Measurements from ENCODE around the gene LRRK1.

Gene LRRK1

DNA sequence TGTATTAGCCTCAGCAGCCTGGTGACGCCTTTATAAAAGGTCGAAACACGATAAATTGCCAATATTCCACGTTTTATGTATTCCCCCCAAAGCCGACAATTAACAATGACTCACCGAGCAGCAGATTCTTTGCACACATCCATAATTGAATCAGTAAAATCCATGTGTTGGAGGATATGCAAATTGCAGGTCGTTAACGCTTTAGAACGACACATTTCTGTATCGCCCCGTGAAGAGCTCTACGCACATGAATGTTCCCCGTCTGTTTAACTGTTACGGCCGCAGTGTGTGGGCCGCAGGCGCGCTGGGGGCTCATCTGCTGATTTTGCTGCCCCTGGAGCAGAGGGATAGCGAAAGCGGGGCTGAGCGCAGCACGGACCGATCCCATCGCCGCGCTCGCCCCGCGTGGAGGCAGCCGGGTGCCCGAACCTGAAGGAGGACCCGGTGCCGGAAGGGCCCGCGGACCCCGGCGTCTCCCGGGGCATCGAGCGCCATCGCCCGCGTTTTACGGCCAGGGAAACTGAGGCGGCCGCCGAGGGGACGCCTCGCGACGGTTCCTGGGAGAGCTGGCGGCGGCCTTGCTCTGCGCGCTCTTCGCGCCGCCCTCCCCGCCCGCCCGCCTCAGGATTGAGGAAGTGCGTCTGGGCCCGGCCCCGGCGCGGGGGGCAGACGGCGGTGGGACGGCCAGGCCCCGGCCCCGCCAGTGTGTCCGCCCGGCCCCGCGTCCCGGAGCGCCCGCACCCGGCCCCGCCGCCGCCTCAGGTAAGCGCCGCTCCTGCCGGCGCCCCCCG, at the start of gene LRRK1:
Gene LRRK1, plus strand, starts transcription at position 668 of the 791 bp plus-strand sequence. CDS start 5,276 bp downstream, outside the sequence.
- peak in 1 of 2 donors; percentile 3 for DNase-seq (ENCODE audit: low read depth in 2 of 2)

DNA sequence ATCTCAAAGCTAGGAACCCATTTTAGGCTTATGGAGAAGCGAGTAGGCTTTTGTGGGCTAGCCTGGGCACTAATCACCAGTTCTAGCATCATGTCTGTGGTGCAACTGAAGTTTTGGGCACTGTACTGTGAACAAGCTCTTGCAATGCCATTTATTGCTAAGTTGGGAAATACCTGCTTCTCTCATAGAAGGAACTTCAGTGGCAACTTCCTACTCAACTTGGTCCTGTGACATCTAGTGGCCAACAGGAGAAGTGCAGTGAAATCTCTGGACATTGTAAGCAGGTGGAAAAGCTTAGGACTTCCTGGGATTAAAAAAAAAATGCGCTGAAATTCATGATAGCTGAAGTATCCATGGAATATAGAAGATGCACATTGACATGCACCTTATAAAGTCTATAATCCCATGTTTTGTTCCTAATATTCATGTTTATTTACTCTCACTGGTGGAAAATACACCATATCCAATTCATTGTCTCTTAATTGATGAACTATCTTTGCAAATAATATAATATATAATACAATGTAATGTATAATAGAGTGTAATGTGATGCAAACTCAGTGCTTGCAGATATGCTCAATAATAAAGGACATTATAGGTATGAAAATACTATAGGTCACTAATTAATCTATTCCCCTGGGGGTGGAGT, 46.0 kb upstream of the LRRK1 start:
- no peak for DNase-seq (ENCODE audit: low read depth in 2 of 2)

- no peak for DNase-seq (ENCODE audit: low read depth in 2 of 2)
Measured at GRCh38 chr15:100875495-100875894, 43.7 kb upstream of the LRRK1 start.

GRCh38 chr15:100875976-100876375, 43.2 kb upstream of the LRRK1 start:
- DNase-seq (ENCODE audit: low read depth in 2 of 2), result no peak

DNA sequence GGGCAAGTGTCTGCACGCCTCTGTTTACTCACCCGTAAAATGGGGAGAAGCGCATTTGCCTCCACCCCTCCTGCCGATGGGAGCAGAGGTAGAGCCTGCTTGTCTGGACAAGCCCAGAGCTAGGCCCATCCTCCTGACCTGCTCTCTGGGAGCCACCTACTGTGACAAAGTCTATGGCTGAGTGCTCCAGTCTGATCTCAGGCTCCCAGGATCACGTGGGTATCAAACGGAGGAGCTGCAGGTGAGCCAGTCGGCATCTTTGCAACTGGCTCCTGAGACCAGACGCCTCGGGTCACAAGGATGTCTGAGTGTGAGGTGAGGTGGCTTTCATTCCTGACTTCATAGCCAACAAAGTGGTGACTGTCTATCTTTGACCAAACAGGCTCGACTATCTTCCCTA, 41.6 kb upstream of the LRRK1 start:
- no peak for DNase-seq (ENCODE audit: low read depth in 2 of 2)

- no peak for DNase-seq (ENCODE audit: low read depth in 2 of 2)
Measured at GRCh38 chr15:100878130-100878529, 41.0 kb upstream of the LRRK1 start.

DNA sequence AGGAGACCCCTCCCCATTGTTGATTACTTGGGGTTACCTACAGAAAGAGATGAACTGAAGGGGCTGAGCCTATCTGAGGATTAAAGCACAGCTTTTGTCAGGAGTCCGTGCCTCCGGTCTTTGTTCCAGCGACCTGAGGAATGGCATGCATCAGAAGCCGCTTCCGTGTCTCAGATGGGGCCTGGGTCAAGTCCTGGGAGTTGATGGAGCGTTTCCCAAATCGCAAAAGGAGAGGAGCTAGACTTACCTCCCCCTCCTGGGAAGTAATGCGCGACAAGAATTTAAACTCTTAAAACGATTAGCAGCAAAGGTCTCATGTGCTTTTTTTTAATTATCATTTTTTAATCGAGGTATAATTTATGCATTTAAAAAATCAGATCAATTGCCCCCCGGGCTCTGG, 40.5 kb upstream of the LRRK1 start:
- DNase-seq (ENCODE audit: low read depth in 2 of 2), result no peak

DNA sequence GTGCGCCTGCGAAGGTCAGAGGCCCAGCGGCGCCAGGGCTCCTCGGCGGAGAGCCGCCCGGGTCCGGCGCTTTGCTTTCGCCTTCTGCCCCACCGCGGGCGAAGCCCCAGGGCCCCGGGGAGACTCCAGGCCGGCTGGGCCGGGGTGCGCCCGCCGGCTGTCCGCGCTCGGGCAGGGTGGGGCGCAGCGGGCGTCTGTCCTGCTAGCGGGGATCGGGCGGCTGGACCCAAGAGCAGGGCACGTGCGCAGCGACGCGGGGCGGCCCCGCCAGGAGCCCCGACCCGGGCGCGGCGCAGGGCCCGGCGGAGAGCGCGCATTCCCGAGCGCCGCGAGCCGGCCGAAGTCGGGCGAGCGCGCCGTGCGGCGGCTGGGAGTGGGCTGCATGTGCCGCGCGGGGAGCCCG, 40.1 kb upstream of the LRRK1 start:
- DNase-seq (ENCODE audit: low read depth in 2 of 2), result no peak

- peak in 1 of 2 donors; percentile 4 for DNase-seq (ENCODE audit: low read depth in 2 of 2)
Measured at GRCh38 chr15:100879464-100880138, 39.6 kb upstream of the LRRK1 start, which contains the start of gene ALDH1A3. Gene ALDH1A3, plus strand, starts transcription at chr15:100879831. Its CDS starts 77 bp downstream, at chr15:100879908.

DNA sequence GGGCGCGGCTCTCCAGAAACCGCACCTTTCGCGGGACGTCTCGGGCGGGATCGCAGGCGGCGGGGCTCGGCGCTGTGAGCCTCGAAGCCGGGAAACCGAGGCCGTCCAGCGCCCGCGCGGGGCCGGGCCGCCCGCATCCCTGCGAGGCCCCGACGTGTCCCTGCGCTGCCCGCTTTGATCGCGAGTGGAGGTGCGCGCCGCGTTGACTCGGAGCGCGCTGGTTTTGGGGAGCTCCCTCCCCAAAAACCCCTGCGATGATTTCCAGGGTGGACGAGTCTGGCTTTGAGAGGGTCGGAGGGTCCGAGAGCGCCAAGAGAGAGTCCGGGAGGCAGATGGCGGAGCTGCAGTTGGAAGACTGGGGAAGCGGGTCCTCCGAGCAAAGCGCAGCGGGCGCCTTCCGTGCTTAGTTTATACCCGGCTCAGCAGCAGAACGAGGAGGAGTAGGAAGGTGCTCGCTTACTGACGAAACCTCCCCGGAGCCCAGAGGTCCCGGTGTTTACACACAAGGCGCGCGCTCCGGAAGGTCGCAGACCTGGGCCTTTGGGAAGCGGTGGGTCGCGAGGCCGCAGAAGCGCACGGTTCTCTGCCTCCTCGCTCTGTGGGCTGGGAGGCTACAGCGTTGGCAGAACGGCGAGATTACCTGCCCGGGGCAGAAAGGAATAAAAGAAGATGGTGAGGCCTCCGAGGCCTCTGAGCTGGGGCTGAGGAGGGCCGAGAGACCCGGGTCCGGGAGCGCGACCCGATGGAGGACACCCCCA, 38.8 kb upstream of the LRRK1 start:
- DNase-seq (ENCODE audit: low read depth in 2 of 2), result no peak

DNA sequence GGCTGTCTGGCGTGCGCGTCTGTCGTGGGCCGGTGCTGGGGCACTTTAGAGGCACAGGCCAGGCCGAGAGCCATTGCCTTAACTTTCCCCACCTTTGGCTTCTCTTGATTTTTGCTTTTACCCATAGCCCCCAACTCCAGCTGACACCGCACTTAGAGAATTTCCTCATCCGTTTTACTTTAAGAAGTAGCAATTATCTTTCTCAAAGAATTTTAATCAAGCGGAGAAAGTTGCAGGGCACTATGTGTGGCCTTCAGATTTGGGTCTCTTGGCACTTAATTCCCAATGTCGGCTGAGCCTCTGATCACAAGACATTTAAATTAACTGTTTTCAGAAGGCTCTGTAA, 38.3 kb upstream of the LRRK1 start:
- no peak for DNase-seq (ENCODE audit: low read depth in 2 of 2)

GRCh38 chr15:100881573-100882336, 37.4 kb upstream of the LRRK1 start:
- DNase-seq (ENCODE audit: low read depth in 2 of 2), result no peak

GRCh38 chr15:100885116-100885515, 34.0 kb upstream of the LRRK1 start:
- DNase-seq (ENCODE audit: low read depth in 2 of 2), result no peak

DNA sequence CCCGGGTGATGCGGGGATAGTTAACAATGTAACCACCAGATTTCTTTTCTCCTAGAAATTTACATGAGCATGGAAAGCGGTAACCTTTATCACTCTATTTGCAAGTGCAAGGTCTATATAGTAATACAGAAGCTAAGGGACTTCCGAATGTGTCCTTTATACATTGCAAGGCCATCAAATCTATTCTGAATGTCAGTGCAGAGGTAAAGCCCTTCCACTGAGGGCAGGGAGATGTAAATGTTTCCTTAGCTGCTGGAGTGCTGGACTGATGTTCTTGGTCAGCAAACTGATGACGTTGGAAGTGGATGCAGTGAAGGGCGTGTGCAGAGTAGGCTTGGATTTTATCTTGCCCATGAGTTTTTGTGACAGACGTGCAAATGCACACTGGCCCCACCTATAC, 33.3 kb upstream of the LRRK1 start:
- no peak for DNase-seq (ENCODE audit: low read depth in 2 of 2)

DNA sequence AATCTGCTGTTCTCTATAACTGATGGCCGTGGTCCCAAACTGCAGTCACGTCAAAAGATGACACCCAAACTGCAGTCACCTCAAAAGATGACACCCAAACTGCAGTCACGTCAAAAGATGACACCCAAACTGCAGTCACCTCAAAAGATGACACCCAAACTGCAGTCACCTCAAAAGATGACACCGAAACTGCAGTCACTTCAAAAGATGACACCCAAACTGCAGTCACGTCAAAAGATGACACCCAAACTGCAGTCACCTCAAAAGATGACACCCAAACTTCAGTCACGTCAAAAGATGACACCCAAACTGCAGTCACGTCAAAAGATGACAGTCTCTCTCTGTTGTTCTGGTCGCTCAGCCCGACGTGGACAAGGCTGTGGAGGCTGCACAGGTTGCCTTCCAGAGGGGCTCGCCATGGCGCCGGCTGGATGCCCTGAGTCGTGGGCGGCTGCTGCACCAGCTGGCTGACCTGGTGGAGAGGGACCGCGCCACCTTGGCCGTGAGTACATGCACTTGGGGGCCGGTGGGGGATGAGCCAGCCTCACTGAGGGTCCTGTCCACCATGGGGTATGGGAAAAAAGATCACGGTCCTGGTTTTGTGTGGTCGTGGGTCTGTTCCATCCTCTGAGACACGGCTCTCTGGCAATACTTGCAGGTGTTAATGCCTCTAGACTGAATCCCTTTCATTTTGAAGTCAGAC, 31.8 kb upstream of the LRRK1 start:
- DNase-seq (ENCODE audit: low read depth in 2 of 2), result no peak

- no peak for DNase-seq (ENCODE audit: low read depth in 2 of 2)
Measured at GRCh38 chr15:100889385-100890050, 29.6 kb upstream of the LRRK1 start.

DNA sequence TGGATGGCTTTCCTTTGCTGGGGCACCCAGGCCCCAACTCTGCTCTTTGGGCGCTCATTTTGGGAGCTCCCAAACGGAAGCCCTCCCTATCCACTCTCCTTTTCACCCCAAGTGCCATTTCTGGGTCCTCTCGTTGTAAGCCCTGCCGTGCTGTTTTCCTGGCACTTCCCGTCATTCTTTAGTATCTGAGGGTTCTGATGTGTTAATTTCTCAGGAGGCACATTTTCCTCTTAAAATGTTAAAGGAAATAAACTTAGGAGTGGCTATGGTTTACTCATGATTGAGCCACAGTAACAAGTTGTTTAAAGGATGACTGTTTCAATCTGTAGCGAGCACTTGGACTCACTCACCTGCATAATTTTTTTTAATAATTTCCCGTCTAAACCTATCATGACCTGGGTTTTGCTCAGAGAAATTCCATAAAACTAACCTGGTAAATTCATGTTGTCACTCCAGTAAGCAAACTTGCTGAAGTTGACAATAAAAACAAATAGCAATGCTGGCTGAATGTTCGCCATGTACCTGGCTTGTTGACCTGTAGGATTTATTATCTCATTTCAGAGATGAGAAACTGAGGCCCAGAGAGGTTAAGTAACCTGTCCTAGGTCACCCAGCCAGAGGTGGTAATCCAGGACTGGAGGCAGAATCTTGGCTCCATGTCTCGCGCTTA, 29.0 kb upstream of the LRRK1 start:
- DNase-seq (ENCODE audit: low read depth in 2 of 2), result no peak

- DNase-seq (ENCODE audit: low read depth in 2 of 2), result no peak
Measured at GRCh38 chr15:100890850-100891249, 28.3 kb upstream of the LRRK1 start.

- DNase-seq (ENCODE audit: low read depth in 2 of 2), result no peak
Measured at GRCh38 chr15:100891307-100892012, 27.7 kb upstream of the LRRK1 start.

Measured in stimulated activated CD8-positive, alpha-beta memory T cell treated with anti-CD3 and anti-CD28 coated beads, Interleukin-2, amount 100 ng/mL, for 48 hours (primary cell).